CD14-positive monocyte (primary cell): ENCODE data around the gene PMPCA. TPM values are rescaled to one million over a fixed set of nuclear protein-coding genes. Genes with fewer than 3 reads are reported as not detected.

Experiments
- DNase-seq, 3 donors: peaks; one replicate each; pipeline ENCODE4 v3.0.0-alpha.2; 2011 to 2022
- H2AFZ ChIP-seq: 2 replicates; pipeline ENCODE4 v1.6.0; 2012; ENCODE audit warnings: mild to moderate bottlenecking, low read depth, low read length, inconsistent platforms; ENCODE audit not compliant: insufficient read depth, poor library complexity, severe bottlenecking
- H3K27ac ChIP-seq, 2 donors: 1 replicate in 1 of 2; 2 replicates in 1 of 2; pipeline ENCODE4 v1.5.1; 2012 to 2013; ENCODE audit warnings: low read length in 2 of 2, control low read depth in 1 of 2, inconsistent platforms in 1 of 2, low read depth in 1 of 2, mild to moderate bottlenecking in 1 of 2
- H3K27me3 ChIP-seq, 2 donors: one replicate each; pipeline versions ENCODE4 v1.6.0 to v1.6.1; 2011 to 2013; ENCODE audit warnings: low read length in 2 of 2; ENCODE audit not compliant: control insufficient read depth in 2 of 2, insufficient read depth in 2 of 2
- H3K36me3 ChIP-seq, 2 donors: replicated peaks in 1 of 2; 1 replicate in 1 of 2; 2 replicates in 1 of 2; pipeline versions ENCODE4 v1.5.1 to v1.6.1; 2012 to 2013; ENCODE audit warnings: low read length in 2 of 2, control low read depth in 1 of 2, inconsistent platforms in 1 of 2, mild to moderate bottlenecking in 1 of 2; ENCODE audit not compliant: insufficient read depth in 2 of 2, control insufficient read depth in 1 of 2
- H3K4me1 ChIP-seq, 2 donors: 1 replicate in 1 of 2; 2 replicates in 1 of 2; pipeline versions ENCODE4 v1.5.1 to v1.6.1; 2012 to 2013; ENCODE audit warnings: low read length in 2 of 2, control low read depth in 1 of 2, inconsistent platforms in 1 of 2, mild to moderate bottlenecking in 1 of 2, moderate library complexity in 1 of 2; ENCODE audit not compliant: insufficient read depth in 2 of 2, control insufficient read depth in 1 of 2
- H3K4me2 ChIP-seq: replicated peaks from 2 replicates; pipeline ENCODE3; 2012; ENCODE audit warnings: low read length, moderate library complexity, mild to moderate bottlenecking; ENCODE audit not compliant: poor library complexity, severe bottlenecking; ENCODE audit errors: extremely low read depth
- H3K4me3 ChIP-seq, 3 experiments: fragments of 200-600 bp in 1 of 3; sonication (generic) in 1 of 3; replicated peaks in 1 of 3; 1 replicate in 2 of 3; 2 replicates in 1 of 3; pipeline ENCODE4 v1.5.1; 2011 to 2013; ENCODE audit warnings: low read length in 3 of 3, mild to moderate bottlenecking in 3 of 3, control low read depth in 2 of 3, low read depth in 2 of 3, inconsistent platforms in 1 of 3, moderate library complexity in 1 of 3
- H3K79me2 ChIP-seq: 2 replicates; pipeline ENCODE4 v1.6.0; 2012; ENCODE audit warnings: mild to moderate bottlenecking, control low read depth, inconsistent platforms, low read length, moderate library complexity; ENCODE audit not compliant: insufficient read depth
- H3K9ac ChIP-seq: 2 replicates; pipeline ENCODE4 v1.6.0; 2017; ENCODE audit warnings: low read length, mild to moderate bottlenecking; ENCODE audit not compliant: insufficient read depth, poor library complexity, severe bottlenecking
- H3K9me3 ChIP-seq, 2 donors: replicated peaks in 1 of 2; 1 replicate in 1 of 2; 2 replicates in 1 of 2; pipeline versions ENCODE4 v1.5.1 to v1.6.1; 2012 to 2013; ENCODE audit warnings: low read length in 2 of 2, control low read depth in 1 of 2; ENCODE audit not compliant: control insufficient read depth in 1 of 2, insufficient read depth in 1 of 2
- H4K20me1 ChIP-seq: 2 replicates; pipeline ENCODE4 v1.6.0; 2012; ENCODE audit warnings: mild to moderate bottlenecking, low read length, control low read depth, moderate library complexity; ENCODE audit not compliant: insufficient read depth
- H3K27ac Mint-ChIP-seq, 7 donors: one replicate each; pipeline ENCODE4 v1.8.0; 2020; ENCODE audit warnings: mild to moderate bottlenecking in 7 of 7, mixed read lengths in 7 of 7, moderate library complexity in 6 of 7, inconsistent platforms in 2 of 7
- H3K27me3 Mint-ChIP-seq, 3 donors: one replicate each; pipeline ENCODE4 v1.8.0; 2021 to 2022; ENCODE audit warnings: low read depth in 3 of 3, mild to moderate bottlenecking in 3 of 3, mixed read lengths in 3 of 3, moderate library complexity in 3 of 3, inconsistent platforms in 1 of 3
- H3K36me3 Mint-ChIP-seq, 2 donors: one replicate each; pipeline ENCODE4 v1.8.0; 2020; ENCODE audit warnings: mixed read lengths in 2 of 2, inconsistent platforms in 1 of 2, mild to moderate bottlenecking in 1 of 2
- H3K4me1 Mint-ChIP-seq: one replicate; pipeline ENCODE4 v1.8.0; 2020; ENCODE audit warnings: mild to moderate bottlenecking, mixed read lengths
- H3K4me3 Mint-ChIP-seq, 2 donors: one replicate each; pipeline ENCODE4 v1.8.0; 2020; ENCODE audit warnings: mild to moderate bottlenecking in 2 of 2, mixed read lengths in 2 of 2, moderate library complexity in 1 of 2
- H3K9me3 Mint-ChIP-seq, 7 donors: one replicate each; pipeline ENCODE4 v1.8.0; 2020 to 2022; ENCODE audit warnings: mixed read lengths in 7 of 7, mild to moderate bottlenecking in 6 of 7, moderate library complexity in 6 of 7, inconsistent platforms in 2 of 7
- WGBS: methylation state at CpG from one replicate; pipeline ENCODE4 v1.1.5; 2013; ENCODE audit warnings: missing lambda C conversion rate; ENCODE audit not compliant: insufficient coverage; 5-methylcytosine and 5-hydroxymethylcytosine counted together
- intact Hi-C, 2 donors: fragments of 100-400 bp; cut with micrococcal nuclease; formaldehyde crosslinking; loops; one replicate each; pipeline versions ENCODE4 v1.15.0 to v1.15.1; 2023
- polyA plus RNA-seq, 3 donors: library from polyadenylated mRNA; depleted of rRNA in 1 of 3; unstranded in 2 of 3; stranded (reverse) in 1 of 3; fragments of 300-500 nt in 2 of 3; fragments of >200 nt in 1 of 3; fragmentation: Illumina TruSeq in 2 of 3; gene quantifications; 1 replicate in 2 of 3; 2 replicates in 1 of 3; pipeline ENCODE4 v1.2.3, GENCODE V29; 2012 to 2021
- TF ChIP-seq, protein P1 (sequence below): fragments of 200-600 bp; IDR thresholded peaks from one replicate; pipeline ENCODE4 v1.8.0; 2022; ENCODE audit warnings: antibody characterized with exemption, mild to moderate bottlenecking

PMPCA gene
- polyA plus RNA-seq, 3 donors: 23.1 to 58.8 (median 24.9) TPM

- peaks cover 10 to 11% of the 10 kb centered on the region in 2 donors for H3K4me1 ChIP-seq
- Mint-ChIP-seq H3K9me3 (peaks cover 0 to 2% (median 0%) of the 10 kb centered on the region in 7 donors), H3K27me3 (peaks cover 3 to 5% (median 4%) of the 10 kb centered on the region in 3 donors), H3K4me3 (no peak overlapping the region), H3K27ac (no peak overlapping the region), H3K4me1 (peaks cover 19% of the 10 kb centered on the region), H3K36me3 (peaks cover 11 to 54% of the 10 kb centered on the region in 2 donors)
- no peak overlapping the region for H3K4me3 ChIP-seq
- DNase-seq: no peak
- WGBS: 94% methylated on average over 33 of the region's 36 CpGs
- TF ChIP-seq, protein P1, sequence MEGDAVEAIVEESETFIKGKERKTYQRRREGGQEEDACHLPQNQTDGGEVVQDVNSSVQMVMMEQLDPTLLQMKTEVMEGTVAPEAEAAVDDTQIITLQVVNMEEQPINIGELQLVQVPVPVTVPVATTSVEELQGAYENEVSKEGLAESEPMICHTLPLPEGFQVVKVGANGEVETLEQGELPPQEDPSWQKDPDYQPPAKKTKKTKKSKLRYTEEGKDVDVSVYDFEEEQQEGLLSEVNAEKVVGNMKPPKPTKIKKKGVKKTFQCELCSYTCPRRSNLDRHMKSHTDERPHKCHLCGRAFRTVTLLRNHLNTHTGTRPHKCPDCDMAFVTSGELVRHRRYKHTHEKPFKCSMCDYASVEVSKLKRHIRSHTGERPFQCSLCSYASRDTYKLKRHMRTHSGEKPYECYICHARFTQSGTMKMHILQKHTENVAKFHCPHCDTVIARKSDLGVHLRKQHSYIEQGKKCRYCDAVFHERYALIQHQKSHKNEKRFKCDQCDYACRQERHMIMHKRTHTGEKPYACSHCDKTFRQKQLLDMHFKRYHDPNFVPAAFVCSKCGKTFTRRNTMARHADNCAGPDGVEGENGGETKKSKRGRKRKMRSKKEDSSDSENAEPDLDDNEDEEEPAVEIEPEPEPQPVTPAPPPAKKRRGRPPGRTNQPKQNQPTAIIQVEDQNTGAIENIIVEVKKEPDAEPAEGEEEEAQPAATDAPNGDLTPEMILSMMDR: no peak
- H3K27me3 ChIP-seq: peaks cover 0 to under 1% of the 10 kb centered on the region in 2 donors
- peaks cover 21 to 31% of the 10 kb centered on the region in 2 donors for H3K36me3 ChIP-seq
- H3K79me2 ChIP-seq: peaks cover 14% of the 10 kb centered on the region
- H3K9me3 ChIP-seq: no peaks in the 10 kb centered on the region
- H3K9ac ChIP-seq: no peak overlapping the region
- H3K27ac ChIP-seq: no peak overlapping the region
- H3K4me2 ChIP-seq: no peak overlapping the region
- intact Hi-C loops: no loop called here
- H4K20me1 ChIP-seq: peaks cover 10% of the 10 kb centered on the region
- no peak overlapping the region for H2AFZ ChIP-seq
These were observed 22.7 kb downstream of the PMPCA start for GRCh38 chr9:136433043-136433715.

GRCh38 chr9:136433849-136434579 lies 23.6 kb downstream of the PMPCA start:
- Histone ChIP-seq H3K4me1 (peaks cover 18 to 19% of the 10 kb centered on the region in 2 donors), H3K9ac (no peak overlapping the region), H3K27me3 (peaks cover 0 to 4% of the 10 kb centered on the region in 2 donors), H3K4me2 (no peak overlapping the region), H3K27ac (no peak overlapping the region), H2AFZ (no peak overlapping the region), H3K4me3 (no peak overlapping the region), H3K9me3 (no peaks in the 10 kb centered on the region), H3K79me2 (peaks cover 17% of the 10 kb centered on the region), H3K36me3 (peaks cover 19 to 26% of the 10 kb centered on the region in 2 donors), H4K20me1 (peaks cover 18% of the 10 kb centered on the region)
- DNase-seq: no peak
- 97% methylated on average over 27 of the region's 37 CpGs for WGBS
- Mint-ChIP-seq H3K27ac (no peak overlapping the region), H3K36me3 (peaks cover 11 to 48% of the 10 kb centered on the region in 2 donors), H3K27me3 (peaks cover 5 to 11% (median 6%) of the 10 kb centered on the region in 3 donors), H3K9me3 (peaks cover 0 to 2% (median 0%) of the 10 kb centered on the region in 7 donors), H3K4me1 (peaks cover 23% of the 10 kb centered on the region), H3K4me3 (no peak overlapping the region)
- intact Hi-C loops: no loop called here
- TF ChIP-seq, protein P1: no peak
